ENCODE measurements around the gene MRPL34.

The MRPL34 gene

GRCh38 chr19:17341845-17342244, 36.2 kb downstream of the MRPL34 start:
- DNase-seq (ENCODE audit: low read depth) = no peak

- DNase-seq (ENCODE audit: low read depth) = no peak
Observed at GRCh38 chr19:17346109-17346671, 40.5 kb downstream of the MRPL34 start.

GRCh38 chr19:17347361-17347760, 41.7 kb downstream of the MRPL34 start:
- DNase-seq (ENCODE audit: low read depth) = no peak

GRCh38 chr19:17347877-17348276, 42.2 kb downstream of the MRPL34 start:
- DNase-seq (ENCODE audit: low read depth) = no peak

- no peak for DNase-seq (ENCODE audit: low read depth)
Observed at GRCh38 chr19:17348700-17349099, 43.0 kb downstream of the MRPL34 start.

GRCh38 chr19:17351815-17352435, 46.3 kb downstream of the MRPL34 start:
- DNase-seq (ENCODE audit: low read depth) = no peak

GRCh38 chr19:17352608-17353280, 47.1 kb downstream of the MRPL34 start:
- no peak for DNase-seq (ENCODE audit: low read depth)

- DNase-seq (ENCODE audit: low read depth) = no peak
Observed at GRCh38 chr19:17353386-17353785, 47.7 kb downstream of the MRPL34 start.
